HG02852 (cell line): ENCODE measurements around the gene TMEM178B.
"Not testable (repeated sequence)": the region's sequence is repeated elsewhere in the genome, so short reads cannot be mapped to it uniquely, and the experiment has no call there.

Source experiments
- ATAC-seq: cut with Tn5 transposase; IDR thresholded peaks from one replicate; pipeline ENCODE4 v1.9.1; 2021; ENCODE audit warnings: mild to moderate bottlenecking, moderate library complexity; ENCODE audit not compliant: unreplicated experiment

TMEM178B gene

DNA sequence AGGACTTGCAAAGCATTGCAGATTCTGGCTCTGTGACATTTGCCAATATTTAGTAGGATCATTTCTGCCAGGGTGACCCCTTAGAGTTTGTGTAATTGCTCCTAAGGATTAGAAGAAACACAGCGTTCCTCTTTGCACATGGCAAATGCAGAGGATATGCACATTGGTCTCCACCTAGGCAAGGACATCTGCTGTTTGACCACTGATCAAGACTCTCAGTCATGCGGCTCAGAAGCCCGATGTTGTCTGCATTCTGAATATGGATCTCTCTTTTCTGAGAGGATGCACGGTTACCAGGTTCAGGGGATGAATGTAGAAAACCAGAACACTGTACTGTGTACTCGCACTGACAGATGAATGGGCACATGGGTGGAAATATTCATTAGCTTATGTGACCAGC is 296.8 kb downstream of the TMEM178B start:
- ATAC-seq: no peak

DNA sequence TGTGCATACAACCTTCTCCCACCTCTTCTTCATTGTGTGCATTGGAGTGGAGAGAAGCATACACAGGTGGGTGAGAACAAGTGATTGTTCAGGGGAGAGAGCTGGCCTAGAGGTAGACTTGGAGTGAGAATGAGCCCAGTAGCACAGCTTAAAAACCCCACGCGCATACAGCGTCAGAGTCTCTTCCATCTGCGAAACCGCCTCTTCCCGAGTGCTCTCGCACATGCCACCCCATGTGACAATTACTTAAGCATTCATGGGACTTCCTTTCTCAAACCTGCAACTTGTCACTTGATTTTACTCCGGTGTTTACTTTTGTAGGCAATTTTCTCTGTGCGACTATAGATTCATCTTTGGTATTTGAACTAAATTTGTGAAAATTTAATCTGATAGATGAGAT is 300.6 kb downstream of the TMEM178B start:
- no peak for ATAC-seq

DNA sequence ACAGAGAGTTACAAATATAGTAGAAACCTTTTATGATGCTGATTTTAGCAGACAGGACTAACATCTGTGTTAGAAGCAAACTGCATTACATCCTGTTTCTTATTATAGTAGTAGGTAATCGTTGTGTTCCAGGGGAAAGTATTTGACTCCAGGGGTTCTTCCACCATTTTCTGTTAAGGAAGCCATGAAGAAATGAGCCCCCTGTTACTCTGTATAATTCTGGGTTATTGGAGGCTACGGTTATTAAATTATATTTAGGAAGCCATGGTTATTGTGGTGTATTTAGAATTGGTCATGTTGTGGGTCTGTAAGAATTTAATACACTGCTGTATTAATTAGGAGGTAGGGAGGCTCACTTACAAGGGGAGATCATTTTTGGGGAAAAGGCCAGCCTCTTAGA is 301.6 kb downstream of the TMEM178B start:
- no peak for ATAC-seq

DNA sequence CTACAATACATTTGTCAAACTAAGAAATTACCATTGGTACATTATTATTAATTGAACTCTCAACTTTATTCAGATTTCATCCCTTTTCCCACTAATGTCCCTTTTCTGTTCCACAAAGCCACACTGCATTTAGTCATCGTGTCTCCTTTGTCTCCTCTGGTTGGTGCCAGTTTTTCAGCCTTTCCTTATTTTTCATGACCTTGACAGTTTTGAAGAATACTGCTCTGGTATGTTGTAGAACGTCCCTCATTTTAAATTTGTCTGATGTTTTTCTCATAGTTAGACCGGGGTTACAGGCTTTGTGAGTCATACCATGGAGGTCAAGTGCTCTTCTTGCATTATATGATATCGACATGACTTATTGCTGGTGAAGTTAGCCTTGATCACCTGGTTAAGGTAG is 304.0 kb downstream of the TMEM178B start:
- no peak for ATAC-seq

DNA sequence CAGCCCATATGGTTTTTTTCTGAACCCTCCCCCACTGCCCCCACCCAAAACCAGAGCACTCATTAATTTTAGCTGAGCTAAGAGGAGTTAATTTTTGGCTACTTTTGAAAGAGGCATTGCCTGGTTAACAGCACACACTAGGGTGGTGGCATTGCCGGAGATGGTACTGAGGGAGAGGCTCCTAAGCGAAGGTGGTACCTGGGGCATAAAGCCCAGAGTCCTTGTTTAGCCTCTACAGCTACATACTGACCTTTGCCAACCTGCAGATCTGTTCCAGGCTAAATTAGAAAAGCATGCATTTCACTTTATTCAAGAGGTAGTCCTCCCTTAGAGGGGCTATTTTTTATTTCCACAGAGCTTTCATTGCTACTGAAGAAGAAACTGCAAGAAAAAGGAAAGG is 304.5 kb downstream of the TMEM178B start:
- ATAC-seq: no peak

DNA sequence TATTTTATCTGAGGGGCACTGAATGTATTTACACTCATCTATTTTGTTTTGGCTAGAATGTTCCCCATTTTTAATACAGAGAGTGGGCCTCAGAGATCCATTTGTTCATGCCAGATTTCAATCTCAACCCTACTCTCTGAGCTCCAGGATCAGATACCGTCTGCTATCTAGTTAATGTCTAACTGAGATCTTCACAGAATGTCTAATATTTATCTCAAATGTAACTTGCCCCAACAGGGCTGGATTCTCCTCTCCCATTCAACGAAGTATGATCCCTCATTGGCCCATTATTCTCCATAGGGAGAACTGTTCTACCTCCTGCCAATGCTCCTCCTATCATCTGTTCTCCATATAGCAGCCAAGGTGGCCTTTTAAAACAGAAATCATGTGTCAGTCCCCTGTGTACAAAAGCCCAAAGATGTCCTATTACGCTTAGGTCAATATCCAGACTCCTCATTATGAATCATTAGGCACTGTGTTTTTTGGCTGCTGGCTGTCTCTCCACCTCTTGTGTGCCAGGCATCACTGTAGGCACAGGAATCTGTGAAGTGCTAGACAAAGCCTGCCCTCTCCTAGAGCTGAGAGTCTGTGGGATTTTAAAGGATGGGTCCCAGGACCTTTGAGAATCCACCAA is 308.0 kb downstream of the TMEM178B start:
- ATAC-seq: no peak

DNA sequence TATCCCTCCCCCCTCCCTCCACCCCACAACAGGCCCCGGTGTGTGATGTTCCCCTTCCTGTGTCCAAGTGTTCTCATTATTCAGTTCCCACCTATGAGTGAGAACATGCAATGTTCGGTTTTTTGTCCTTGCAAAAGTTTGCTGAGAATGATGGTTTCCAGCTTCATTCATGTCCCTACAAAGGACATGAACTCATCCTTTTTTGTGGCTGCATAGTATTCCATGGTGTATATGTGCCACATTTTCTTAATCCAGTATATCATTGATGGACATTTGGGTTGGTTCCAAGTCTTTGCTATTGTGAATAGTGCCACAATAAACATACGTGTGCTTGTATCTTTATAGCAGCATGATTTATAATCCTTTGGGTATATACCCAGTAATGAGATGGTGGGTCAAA is 309.5 kb downstream of the TMEM178B start:
- ATAC-seq: not testable (repeated sequence)

DNA sequence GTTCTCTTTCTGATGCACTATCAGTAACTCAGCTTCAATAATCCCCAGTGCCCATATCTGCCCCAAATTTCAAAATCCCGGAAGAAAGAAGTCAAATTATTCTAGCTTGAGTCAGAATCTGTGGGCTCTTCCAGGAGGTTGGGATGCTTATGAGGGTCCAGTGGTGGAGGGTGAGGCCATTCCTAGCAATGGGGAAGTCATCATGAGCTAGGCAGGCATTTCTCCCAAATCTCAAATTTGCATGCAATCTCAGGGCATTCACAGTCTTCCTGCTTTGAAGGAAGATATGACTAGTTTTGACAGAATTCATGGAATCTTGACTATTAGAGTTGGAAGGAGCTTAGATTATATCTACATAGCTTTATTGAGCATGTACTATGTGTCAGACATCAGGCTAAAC is 313.0 kb downstream of the TMEM178B start:
- ATAC-seq: no peak

DNA sequence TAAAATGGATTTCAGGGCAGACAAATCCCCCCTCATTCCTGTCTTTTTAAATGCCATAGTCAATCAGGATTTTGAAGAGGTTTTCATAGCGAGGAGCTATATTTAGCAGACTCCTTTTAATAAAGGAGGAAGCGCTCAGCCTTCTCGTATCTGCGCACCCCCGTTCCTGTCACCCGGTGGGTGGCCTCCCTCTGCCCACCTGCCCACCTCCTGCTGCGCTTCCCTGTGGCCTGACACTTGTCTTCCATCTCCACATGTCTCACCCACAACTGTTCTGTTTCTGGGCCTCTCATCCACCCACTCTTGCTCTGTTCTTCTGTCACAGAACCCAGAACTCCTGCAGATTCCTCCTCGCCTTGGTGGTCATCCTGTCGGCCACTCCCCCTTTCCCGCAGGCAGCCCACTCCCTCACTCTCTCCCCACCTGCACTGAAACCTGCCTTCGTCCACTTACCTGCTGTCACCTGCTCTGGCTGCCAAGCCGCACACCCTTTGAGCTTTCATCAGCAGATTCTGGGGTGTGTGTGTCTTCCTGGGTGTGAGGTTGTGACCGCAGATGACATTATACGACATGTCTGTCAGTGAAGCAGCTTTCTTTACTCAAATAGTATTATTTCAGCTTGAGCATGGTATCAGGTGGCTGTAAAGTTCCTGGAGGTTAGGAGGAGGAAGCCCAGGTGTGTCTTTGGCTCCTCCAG is 313.8 kb downstream of the TMEM178B start:
- ATAC-seq: no peak

DNA sequence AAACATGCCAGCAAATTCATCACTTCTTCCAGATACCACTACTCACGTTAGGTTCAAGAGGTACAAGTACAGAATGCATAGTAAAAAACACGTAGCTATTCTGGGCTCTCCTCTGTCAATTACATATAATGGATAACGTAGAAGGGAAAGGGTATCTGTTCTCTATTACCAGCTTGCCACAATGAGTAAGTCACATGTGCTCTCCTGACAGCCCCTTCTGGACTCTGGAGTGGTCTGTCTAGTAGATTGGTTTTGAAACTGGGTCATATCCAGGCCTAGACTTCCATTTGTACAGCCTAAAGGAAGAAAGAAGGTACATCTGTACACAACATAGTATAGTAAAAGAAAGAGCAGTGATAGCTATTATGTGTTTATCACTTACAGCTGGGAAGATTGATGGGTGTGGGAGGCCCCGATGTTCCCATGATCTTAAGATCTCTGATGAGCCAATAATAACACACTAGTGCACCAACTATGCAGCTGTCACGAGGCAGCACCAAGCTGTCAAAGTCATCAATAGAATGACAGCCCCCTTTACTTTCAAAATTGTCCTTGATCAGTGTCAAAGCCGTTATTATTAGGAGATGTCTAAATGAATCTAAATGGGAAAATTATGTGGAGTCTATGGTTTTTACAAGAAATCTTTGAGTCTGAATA is 315.4 kb downstream of the TMEM178B start:
- no peak for ATAC-seq

DNA sequence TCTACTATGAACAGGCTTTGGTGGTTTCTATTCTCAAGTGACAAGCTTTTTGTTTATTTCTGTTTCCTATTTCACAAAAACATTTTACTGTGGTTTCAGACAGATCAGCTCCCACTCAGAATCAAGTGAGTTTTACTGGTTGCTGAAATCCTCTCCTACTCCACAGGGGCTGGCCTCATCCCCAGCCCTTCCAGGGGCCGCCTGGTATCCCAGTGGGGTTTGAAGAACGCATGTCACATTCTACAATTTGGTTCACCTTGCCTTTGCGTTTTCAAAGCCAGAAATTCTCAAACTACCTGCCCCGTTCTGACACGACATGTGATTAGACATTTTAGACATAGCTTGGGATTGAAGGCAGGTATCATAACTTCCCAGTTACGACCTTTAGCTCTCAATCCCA is 316.5 kb downstream of the TMEM178B start:
- no peak for ATAC-seq

DNA sequence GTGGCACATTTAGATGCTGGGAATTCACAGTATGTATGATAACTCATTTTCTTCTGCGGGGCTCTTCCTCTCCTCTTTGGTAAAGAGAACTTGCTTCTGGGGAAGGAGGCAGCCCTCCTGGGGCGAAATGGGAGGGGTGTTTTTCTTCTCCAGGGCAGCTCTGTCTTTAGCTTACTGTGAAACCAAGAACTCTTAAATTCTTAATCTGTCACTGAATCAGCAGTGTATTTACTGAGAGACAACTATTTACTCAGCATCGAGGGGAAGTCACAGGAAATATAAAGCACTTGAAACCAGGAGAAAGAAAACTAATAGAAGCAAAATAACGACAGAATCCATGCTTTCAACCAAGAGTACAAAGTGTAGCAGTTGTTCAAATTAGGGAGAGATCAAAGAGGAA is 319.2 kb downstream of the TMEM178B start:
- no peak for ATAC-seq

DNA sequence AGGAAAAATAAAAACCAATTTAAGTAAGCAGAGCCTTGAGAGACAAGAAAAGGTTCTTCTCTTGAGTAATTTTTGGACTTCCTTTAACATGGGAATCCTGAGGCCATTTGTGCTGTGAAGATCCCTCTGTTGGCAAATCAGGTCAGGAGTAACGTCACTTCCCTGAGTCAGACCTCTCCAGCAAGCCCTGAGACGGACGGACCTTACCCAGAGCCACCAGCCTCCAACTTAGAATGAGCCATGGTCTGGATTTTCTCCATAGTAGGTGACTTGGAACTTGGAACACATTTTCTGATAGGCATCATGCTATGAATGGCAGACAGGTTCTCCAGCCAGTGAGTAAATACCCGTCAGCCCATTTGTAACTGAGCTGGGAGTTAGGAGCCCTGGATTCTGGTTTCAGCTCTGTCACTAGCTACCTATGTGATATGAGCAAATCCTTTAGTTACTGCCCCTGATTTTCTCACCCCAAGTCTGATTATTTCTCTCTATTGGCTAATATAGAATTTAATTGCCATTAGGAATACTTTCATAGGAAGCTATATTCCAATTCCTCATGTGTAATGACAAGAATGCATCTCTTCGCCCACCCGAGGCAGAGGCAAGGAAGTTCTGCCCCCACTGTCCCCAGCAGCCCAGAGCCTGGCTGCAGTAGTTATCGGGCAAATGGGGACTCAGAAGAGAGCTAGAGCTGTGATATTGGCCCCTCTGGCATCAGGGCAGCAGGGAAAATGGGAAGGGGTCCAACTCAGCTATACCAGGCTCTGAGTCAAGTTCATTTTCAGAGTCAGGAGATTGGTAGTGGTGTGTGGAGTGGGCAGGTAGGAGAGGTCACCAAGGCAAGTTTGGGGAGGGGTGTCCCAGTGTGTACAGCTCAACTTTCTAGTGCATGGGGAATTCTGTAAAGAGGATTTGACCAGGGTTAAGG is 323.6 kb downstream of the TMEM178B start:
- no peak for ATAC-seq

DNA sequence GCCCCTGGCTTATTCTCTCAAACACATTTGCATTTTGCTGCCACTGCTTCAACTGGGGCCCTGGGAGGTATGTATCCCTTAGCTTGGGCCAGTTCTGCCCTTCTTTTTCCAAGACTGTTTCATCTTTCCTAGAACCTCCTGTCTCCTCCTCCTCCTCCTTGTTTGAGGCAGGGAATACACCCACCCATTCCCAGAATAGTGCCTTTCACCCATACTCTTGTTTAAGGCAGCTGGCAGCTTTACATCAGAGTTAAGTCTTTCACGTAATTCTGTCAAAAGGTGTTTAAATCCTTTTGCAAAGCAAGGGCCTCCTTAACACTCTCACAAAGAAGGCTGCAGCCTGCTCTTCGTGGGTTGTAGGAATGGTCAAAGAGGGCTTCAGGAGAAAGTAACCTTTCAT is 326.5 kb downstream of the TMEM178B start:
- no peak for ATAC-seq

DNA sequence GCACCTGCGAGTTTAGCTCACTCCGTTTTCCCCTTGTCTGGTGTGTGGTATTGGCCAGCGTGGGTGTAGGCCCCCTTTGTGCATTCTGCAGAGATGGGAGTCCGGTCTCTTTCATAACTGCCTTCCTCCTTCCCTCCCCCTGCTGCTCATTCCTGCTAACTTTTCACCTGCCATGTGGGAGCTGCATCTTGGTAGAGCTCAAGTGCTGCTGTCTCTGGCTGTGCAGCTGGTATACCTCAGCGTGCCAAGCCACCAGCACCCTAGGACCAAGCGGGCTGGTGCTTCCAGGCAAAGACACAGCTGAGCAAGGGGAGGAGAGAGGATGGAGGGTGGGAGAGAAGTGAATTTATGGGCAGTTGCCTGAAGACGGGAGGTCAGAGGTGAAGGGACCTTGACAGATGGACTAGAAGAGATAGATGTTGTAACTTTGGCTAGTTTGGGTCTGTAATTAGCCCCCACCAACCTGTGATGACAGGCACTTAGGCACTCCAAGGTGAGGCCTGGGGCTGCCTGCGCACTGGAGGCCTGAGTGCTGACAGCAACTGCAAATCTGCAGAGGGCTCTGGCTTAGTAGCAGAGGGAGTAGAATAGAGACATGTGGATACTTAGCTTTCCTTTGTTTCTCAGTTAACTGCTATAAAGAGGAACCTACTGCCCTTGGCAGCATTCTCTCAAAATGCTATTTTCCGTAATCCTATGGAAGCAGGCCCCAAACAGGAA is 328.6 kb downstream of the TMEM178B start:
- no peak for ATAC-seq

DNA sequence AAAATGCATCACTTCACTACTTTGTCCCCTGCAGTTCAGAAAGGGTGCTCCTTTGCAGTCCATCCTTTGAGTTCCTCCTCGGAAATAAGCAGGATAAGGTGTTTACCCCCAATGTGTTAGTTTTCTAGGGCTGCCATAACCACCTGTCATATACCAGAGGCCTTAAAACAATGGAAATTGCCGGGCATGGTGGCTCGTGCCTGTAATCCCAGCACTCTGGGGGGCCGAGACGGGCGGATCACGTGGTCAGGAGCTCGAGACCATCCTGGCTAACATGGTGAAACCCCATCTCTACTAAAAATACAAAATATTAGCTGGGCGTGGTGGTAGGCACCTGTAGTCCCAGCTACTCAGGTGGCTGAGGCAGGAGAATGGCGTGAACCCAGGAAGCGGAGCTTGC is 330.0 kb downstream of the TMEM178B start:
- not testable (repeated sequence) for ATAC-seq

DNA sequence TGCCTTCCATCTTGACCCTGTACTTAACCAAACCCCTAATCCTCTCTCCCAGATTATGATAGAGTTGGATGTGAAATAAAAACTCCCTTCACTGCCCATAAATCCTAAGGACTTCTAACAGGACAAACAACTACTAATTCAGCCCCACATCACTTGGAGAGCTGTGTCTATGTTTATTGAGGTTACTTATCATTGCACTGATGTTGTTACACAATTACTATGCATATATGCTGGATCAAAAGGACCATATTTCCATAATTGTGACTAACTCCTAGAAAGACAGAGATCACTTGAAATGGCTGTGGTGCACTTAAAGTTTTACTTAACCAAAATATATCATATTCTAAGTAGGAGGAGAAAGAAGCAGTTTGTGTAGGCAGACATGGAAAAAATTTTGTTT is 332.5 kb downstream of the TMEM178B start:
- ATAC-seq: no peak

DNA sequence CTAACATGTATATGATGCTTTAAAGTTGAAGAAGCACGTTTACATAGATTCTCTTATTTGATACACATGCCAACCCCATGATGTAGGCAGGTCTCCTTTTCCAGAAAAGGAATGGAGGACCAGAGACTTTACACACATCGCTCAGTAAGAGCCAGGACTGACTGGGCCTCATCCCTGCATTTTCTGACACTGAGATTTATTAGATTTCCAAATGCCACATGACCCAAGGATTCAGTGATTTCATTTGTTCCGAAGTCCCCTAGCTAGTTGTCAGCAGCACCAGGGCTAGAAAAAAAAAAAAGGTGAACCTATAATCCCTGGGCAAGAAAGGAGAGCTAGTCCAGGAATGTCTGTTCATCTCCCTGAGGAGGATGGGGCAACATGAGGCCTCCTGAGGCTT is 334.0 kb downstream of the TMEM178B start:
- no peak for ATAC-seq

DNA sequence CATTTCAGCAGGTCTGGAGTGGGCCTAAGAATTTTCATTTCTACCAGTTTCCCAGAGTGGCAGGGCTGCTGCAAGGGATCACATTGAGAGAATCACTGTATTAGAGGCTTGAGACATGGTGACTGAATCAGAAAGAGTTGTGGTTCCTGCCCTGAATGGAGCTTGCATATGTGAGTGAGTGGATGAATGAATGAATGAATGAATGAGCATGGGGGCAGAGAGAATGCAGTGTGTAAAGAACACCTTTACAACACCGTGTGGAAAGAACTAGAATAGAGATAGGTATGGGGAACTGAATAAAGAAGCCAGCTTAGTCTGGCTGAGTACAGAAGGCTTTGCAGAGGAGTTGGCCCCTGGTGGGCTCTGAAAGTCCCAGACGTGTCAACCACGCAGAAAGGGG is 334.6 kb downstream of the TMEM178B start:
- ATAC-seq: no peak

DNA sequence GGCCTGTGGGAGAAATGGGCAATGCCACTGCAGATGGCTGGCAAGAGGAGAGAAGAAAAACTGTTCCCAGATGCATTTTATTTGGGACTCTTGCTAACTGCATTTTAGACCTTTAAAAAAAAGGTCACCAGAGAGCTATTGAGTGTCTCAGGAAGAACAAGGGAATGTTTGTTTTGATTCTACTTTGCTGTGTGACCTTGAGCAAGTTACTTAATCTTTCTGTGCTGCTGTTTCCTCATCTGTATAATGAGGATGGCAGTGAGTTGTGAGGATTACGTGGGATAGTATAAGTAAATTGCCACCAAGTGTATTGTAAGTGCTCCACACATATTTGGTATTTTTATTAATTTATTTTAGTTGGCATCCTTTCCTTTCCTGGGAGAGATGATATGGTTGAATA is 335.4 kb downstream of the TMEM178B start:
- no peak for ATAC-seq
